GM18499 (cell line): ENCODE data around the gene SETBP1.

Experiments
- ATAC-seq: cut with Tn5 transposase; IDR thresholded peaks from one replicate; pipeline ENCODE4 v1.9.1; 2021; ENCODE audit warnings: moderate number of reproducible peaks; ENCODE audit not compliant: insufficient read depth, unreplicated experiment

SETBP1 gene

DNA sequence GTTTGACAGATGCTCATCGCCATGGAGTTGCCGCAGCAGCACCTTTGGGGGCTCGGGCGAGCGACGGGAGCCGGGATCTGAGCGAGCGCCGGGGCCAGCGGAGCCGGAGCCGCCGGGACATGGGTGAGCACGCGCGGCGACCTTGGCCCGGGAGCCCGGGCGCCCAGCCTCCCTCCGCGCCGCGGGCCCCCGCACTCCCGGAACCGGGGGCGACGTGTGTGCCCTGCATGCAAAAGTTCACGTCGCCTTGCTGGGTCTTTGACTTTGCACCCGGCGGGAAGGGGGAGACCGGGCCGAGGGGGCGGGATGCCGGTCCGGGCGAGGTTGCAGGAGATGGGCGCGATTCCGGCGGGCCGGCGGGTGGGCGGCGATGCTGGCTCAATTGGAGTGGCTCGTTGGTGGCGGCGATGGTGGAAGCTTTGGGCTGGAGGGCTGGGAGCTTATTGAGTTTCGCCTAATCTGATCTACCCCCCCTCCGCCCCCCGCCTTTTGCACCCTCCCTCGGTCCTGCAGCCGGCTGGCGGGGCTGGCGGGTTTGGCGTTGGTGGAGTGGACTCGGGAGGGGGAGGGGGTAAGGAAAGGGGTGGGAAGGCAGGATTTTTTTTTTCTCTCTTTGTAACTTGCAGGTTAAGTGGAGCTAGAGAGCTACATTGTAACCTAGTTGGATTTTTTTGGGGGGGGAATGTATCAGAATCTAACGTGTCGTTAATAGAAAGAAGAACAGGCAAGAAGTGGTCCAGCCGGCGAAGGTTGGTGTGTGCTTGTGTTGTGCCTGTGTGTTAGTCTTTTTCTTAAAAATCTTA lies at the start of gene SETBP1:
Gene SETBP1, plus strand, starts transcription at position 616 of the 803 bp plus-strand sequence. CDS start 20,459 bp downstream, outside the sequence.
- ATAC-seq, result no peak

DNA sequence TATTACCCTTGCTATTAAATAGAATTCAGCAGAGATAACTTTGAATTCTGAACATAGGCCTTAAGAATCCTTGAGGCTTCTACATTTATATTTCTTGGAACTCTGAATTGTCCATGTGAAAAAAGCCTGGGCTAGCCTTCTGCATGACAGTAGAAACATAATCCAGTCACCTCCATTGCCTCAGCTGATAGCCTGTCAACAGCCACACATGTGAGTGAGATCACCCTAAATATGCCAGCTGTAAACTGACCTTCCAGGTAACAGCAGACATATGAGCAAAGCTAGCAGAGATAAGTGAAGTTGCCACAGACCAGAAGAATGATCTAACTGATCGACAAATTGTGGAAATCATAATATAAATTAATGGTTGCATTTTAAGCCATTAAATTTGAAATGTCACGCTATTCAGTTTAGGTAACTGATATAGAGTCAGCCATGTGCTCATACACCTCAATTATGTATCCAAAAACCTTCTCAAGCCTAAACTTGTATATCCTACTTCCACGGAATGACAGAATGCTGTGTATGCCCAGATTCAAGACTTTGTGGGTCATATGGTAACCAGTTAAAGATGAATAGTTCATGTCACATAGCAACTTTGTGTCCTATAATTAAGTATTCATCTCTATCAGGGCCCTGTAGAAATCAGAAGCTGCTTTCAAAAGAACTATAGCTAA lies 48.1 kb upstream of the SETBP1 start:
- no peak for ATAC-seq

GRCh38 chr18:44635546-44635945 lies 45.1 kb upstream of the SETBP1 start:
- no peak for ATAC-seq

DNA sequence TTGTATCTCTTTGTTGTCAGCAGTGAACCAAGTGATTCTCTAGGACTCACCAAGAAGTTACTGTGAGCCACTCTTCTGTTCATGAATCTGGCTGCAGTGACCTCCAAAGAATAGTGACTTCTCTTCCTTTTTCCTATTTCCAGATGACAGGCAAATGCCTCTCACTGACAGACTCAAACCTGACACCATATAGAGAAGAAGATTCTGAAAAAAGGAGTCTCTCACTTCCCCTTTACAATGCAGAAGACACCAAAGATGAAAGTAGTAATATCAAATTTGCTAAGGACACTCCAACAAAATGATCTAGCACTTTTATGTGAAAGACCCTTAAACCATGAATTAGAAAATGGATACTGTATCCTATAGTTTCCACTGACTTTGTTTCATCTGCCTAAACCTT lies 44.4 kb upstream of the SETBP1 start:
- ATAC-seq, result no peak

DNA sequence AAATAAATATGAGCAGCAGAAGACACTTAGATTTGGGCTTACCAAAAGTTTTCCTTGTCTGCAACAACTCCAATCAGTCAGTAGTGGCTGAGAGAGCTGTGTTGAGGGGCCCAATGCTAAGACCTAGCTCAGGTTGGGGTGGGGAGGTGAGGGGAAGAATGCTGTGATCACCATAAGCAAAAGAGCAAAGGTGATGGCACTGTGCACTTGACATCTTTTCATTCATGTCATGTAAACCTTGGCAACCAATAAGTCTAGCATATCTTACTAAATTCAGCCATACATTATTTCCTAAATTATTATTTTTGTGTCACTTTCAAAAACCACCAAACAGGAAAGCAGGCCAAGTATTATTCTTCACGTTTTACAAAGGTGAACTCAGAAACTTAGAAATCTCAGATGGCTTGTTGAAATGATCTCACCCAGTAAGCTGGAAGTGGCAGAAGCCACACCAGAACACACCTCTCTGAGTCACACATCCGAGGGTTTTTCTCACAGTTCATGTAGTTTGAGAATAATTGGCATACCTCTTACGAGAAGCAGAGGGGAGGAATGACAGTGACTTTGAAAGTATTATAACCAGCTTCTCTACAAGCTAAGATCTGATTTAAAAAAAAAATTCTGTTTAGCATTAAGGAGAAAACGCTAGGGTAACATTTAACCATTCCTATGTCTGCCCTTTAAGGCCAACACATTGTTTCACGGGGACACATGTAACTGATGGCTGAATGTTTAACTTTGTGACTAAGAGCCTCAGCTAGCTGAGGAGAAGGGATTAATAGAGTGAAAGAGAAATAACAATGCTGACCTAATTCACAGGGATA lies 43.3 kb upstream of the SETBP1 start:
- ATAC-seq, result no peak

DNA sequence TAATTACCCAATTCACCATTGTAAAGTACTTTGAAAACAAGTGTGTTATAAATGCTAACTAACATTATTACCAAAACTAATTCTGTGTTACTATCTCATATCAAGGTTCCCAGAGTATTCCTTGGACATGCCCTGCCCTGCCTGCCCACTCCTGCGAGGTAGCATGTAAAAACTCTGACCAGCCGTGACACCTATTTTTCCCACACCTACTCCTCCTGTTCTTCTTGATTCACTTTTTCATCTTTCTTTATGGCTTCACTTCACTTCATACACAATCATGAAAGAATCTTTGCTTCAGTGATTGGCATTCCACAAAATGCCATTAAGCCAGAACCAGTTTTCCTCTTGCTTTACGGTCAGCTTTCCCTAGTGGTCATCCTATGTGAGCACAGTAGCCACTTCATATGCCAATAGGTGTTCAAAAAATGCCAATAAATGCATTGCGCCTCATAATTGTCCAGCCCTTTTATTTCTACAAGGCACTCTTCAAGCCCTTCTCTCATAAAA lies 42.6 kb upstream of the SETBP1 start:
- no peak for ATAC-seq

- no peak for ATAC-seq
Observed at GRCh38 chr18:44638811-44639210, 41.9 kb upstream of the SETBP1 start.

DNA sequence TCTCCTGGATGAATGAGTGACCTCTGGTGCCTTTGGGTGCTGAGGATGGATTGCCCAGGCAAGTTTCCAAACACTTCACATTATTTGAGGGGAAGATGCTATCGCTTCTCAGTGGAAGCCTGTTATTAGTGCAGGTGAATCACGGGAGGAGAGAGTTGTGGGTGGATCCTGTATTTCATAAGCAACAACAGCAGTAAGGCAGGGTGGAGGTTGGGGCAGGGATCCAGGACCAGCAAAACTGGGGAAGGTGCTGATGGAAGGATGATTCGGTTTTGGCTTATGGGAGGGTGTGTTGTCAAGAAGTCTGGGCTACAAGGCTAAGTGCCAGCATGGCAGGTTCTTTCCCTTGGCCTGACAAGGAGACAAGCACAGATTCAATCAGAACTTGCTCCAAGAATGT lies 37.7 kb upstream of the SETBP1 start:
- ATAC-seq, result no peak

DNA sequence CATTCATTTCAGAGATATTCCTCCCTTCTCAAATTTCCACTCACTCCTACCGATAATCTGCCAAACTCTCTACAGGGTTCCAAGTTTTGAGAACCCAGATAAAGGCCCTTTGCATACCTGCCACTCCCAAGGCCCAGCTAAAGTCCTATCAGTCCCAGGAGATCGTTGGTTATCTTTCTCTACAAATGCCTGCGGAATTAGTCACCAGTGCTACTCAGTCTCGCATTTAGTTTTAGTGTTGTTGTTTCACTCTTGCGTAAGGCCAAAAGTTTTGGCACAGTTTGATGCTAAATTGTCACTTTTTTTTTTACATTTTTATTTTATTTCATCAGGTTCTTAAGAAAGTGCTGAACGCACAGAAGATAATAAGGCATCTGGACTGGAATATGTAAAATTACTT lies 29.2 kb upstream of the SETBP1 start:
- no peak for ATAC-seq

DNA sequence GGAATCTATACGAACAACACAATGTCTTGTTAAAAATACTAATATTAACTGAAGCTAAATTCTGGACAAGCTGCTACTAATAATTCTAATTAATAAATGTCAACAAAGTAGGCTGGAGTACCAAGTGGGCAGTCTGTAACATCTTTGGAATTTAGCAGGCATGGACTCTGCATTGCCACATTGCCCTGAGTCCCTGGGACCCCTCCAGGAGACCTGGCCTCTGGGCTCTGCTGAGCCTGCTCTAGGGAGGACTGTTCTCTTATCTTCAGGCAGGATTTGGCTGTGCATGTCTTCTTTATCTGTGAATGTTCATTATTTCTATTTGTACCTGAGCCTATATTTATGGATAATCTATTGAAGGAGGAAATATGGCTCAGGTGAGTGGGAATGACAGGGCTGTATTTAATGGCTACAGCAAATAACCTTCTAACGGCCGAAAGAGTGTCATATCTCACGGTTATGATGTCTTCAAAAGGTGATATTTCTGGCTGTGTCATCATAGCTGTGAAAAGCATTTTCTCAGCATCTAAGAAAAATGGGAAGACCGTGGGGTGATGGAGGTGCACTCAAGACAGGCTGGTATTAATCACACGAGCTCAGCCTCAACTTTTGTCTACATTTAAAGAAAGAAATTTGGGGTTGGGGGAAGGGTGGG lies 28.6 kb upstream of the SETBP1 start:
- ATAC-seq, result no peak

DNA sequence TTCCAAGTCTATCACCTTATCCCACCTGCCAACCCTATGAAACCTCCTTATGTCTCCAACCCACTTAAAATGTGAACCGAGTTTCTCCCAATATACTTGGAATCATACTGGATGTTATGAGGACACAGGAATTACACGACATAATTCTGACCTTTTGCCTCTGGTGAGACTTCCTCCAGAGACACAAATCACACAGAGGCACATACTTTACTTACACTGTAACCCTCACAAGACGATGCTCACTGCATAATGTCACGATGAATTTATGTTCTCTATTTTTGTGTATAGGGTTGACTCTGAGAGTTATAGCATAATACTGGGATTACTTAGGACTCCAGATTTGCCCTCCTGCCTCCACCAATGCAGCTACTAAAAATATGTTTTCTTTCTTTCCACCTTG lies 28.0 kb upstream of the SETBP1 start:
- ATAC-seq, result no peak

DNA sequence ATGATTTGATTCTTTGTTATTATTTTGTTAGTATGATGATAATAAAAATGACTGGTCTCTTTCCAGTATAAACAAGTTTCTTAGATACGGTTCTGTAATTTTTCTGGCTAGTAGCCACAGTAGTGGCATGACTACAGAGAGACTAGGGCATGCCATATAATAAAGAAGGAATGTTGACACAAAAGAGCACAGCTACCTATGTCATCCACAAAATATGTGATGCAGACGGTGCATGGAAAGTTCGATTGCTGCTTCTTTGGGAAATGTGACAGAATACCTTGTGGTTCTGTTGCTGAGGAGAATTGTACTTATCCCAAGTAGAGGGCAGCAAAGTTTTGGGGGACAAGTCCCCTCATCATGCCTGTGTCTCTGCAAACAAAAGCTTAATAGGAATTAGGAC lies 26.1 kb upstream of the SETBP1 start:
- no peak for ATAC-seq

DNA sequence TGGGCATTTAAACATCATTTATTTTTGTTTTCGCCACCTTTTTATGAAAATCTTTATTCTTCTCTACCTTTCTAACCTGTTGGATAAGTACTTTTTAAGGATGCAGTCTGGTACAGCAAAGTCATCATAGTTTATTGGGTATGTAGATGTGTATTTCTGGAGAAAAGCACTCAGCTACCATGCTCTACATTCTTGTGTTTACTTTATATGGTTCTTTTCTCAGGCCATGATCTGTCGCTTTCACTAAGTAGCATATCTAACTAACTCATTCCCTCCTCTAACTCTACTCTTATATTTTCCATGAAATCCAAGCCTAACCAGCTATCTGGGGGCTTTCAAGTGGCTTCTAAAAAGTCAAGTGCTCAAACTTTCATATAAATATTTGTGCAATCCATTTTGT lies 25.3 kb upstream of the SETBP1 start:
- no peak for ATAC-seq

GRCh38 chr18:44659771-44660170 lies 20.9 kb upstream of the SETBP1 start:
- no peak for ATAC-seq

GRCh38 chr18:44668270-44668975 lies 12.3 kb upstream of the SETBP1 start:
- ATAC-seq, result no peak

DNA sequence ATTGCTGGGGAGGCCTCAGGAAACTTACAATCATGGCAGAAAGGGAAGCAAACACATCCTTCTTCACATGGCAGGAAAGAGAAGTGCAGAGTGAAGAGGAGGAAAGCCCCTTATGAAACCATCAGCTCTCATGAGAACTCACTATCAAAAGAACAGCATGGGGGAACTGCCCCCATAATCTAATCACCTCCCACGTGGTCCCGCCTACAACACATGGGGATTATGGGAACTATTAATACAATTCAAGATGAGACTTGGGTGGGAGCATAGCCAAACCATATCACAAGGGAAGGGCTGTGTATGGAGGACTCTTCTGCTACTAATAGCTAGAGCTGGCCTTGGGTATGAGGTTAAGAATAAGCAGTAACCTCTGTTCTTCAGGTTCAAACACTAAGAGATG lies 8.8 kb upstream of the SETBP1 start:
- ATAC-seq, result no peak

DNA sequence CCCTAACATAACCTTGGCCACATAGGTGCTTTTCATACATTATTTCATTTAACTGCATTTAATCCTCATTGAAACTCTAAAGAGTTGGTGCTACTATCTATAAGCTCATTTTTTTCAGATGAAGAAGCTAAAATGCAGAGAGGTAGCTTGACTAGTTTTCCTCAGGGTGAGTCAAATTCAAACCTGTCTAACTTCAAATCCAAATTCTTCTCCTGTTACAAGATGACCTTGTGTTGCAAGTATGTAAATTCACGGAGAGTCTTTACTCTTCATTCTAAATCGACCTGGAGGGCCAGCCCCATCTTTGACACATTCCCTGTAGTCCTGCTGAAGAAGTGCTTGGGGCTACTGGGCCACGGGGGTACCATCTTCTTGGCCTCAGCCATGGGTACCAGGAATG lies 8.2 kb upstream of the SETBP1 start:
- no peak for ATAC-seq

DNA sequence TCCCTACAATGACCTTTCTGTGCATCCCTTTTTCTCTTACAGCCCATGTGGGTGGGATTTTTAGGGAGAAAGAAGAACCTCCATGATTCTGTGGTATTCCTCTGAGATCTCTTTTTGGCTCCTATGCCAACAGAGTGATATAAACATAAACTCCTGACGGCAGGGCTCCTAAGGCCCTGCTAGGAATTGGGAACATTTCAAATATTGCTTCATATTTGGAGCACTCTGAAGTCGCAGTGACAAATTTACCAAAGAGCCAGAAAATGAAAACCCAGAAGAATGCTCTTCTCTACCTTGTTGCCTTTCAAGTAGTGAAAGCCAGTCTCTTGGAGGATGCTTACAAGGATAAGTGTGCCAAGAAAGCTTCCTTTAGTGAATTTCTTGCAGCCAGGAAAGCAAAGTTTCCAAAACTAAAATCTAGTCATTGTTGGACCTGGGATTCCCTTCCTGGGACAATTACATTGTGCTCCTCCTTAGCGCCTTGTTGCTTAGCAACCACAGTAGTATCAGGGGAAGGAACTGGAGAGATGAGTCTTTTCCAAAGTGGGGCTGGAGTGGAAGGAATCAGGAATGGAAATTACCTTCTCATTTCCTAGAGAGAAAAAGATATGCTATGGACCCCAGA lies 7.3 kb upstream of the SETBP1 start:
- no peak for ATAC-seq

GRCh38 chr18:44677933-44678332 lies 2.8 kb upstream of the SETBP1 start:
- ATAC-seq, result no peak
